Body of pancreas (tissue), 4 donors: ENCODE data around the gene STIMATE. TPM values are rescaled to one million over a fixed set of nuclear protein-coding genes. Genes with fewer than 3 reads are reported as not detected.

Source experiments
- ATAC-seq: fragments of 150-250 bp; one replicate; pipeline ENCODE4 v1.9.1; 2016
- DNase-seq, 4 donors: peaks; one replicate each; pipeline ENCODE4 v3.0.0-alpha.2; 2019
- H3K27ac ChIP-seq, 4 donors: fragments of 200-600 bp; sonication (generic); 1 replicate in 3 of 4; 2 replicates in 1 of 4; pipeline versions ENCODE4 v1.5.1 to v1.6.1; 2016 to 2019; ENCODE audit warnings: mild to moderate bottlenecking in 1 of 4, mixed read lengths in 1 of 4, moderate library complexity in 1 of 4
- H3K27me3 ChIP-seq, 2 donors: fragments of 200-600 bp; sonication (generic); one replicate each; pipeline ENCODE4 v1.6.0; 2016; ENCODE audit warnings: mild to moderate bottlenecking in 1 of 2
- H3K36me3 ChIP-seq, 2 donors: fragments of 200-600 bp; sonication (generic); replicated peaks in 1 of 2; 2 replicates each; pipeline ENCODE4 v1.5.1; 2016; ENCODE audit warnings: low read depth in 2 of 2; ENCODE audit not compliant: insufficient read depth in 1 of 2
- H3K4me1 ChIP-seq: fragments of 200-600 bp; sonication (generic); one replicate; pipeline ENCODE4 v1.6.0; 2016
- H3K4me3 ChIP-seq, 2 donors: fragments of 200-600 bp; sonication (generic); 1 replicate in 1 of 2; 2 replicates in 1 of 2; pipeline ENCODE4 v1.5.1; 2016 to 2019
- H3K9me3 ChIP-seq, 3 donors: fragments of 200-600 bp; sonication (generic); 1 replicate in 2 of 3; 2 replicates in 1 of 3; pipeline ENCODE4 v1.5.1; 2016
- CTCF ChIP-seq, 7 experiments: fragments of 450-650 bp in 4 of 7; fragments of 200-600 bp in 3 of 7; sonication (generic) in 3 of 7; IDR thresholded peaks; one replicate each; pipeline ENCODE4 v1.5.1; 2016 to 2019; ENCODE audit warnings: antibody characterized with exemption in 7 of 7
- POLR2A ChIP-seq, 3 donors: fragments of 450-650 bp; IDR thresholded peaks; one replicate each; pipeline ENCODE4 v1.6.1; 2016; ENCODE audit warnings: antibody characterized with exemption in 3 of 3, mild to moderate bottlenecking in 2 of 3
- WGBS, 2 donors: methylation state at CpG; one replicate each; pipeline ENCODE4 v1.1.5; 2017; 5-methylcytosine and 5-hydroxymethylcytosine counted together
- intact Hi-C: fragments of 100-400 bp; cut with DNase I; formaldehyde crosslinking; loops from one replicate; pipeline ENCODE4 v1.15.1; 2023
- total RNA-seq, 2 donors: library from RNA; depleted of rRNA; stranded (reverse); fragments of >200 nt; gene quantifications; one replicate each; pipeline ENCODE4 v1.1.0, GENCODE V29; 2016

STIMATE gene
- total RNA-seq: 10 to 100 TPM; 13.0 to 63.0 TPM

DNA sequence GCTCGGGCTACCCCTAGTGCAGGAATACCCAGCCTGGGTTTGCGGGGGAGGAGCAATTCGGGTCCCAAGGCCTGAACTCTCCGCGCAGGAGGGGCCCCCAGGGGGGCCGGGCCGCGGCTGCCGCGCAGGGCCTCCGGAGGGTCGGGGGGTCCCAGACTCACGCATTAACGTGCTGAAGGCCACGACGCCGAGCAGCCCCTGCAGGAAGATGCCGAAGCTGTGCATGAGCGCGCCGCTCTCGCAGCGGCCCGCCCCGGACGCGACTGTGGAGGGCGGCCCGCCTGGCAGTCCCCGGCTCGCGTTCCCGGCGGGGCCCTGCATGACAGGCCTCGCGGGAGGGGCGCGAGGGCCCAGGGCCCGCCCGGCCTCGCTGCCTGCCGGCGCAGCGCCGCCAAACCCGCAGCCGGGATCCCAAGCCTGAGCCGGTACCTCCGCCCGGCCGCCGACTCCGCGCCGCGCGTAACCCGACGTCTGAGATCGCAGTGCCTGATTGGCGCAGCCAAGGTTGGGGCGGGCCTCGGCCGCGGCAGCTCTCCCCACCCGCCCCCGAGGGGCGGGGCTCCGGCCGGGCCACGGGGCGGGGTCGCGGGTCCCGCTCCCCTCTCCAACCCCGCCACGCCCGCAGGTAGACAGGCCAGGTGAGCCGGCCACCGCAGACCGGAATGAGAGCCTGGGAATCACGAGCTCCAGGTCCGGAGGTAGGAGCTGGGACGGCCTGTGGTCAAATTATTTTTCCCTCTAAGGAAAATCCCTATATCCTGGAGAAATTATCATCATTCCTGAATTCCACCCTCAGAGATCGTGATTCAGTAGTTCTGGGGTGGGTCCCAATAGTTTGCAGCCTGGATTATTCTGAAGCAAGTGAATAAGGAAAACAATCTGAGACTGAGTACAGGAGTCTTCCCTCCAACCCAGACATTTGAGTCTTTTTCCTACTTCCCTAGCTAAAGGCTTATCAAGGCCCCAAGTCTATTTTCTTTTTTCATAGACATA lies at the start of gene STIMATE:
Gene STIMATE, minus strand, starts transcription at position 419 of the 993 bp plus-strand sequence. Its CDS starts 98 bp downstream, at position 321.
- ATAC-seq: peak; percentile 96
- WGBS, 2 donors: 0% methylated on average over 4 to 83 of the region's 85 CpGs
- intact Hi-C loops: no loop called here
- peaks cover 50% of the 10 kb centered on the region for H3K4me1 ChIP-seq
- no peaks in the 10 kb centered on the region for H3K9me3 ChIP-seq
- peak within 1 kb of the TSS; percentile 45 to 74 (median 56) for H3K27ac ChIP-seq
- no peaks in the 10 kb centered on the region for H3K36me3 ChIP-seq
- H3K27me3 ChIP-seq: no peaks in the 10 kb centered on the region
- TF ChIP-seq POLR2A (IDR thresholded peaks at IDR 0.05): peak; percentile 51 to 56 (median 51)
- TF ChIP-seq CTCF (IDR thresholded peaks at IDR 0.05): peak in 1 of 7 experiments; percentile 13
- DNase-seq: peak; percentile 89 to 94 (median 91)
- peak within 1 kb of the TSS; percentile 30 to 89 for H3K4me3 ChIP-seq

DNA sequence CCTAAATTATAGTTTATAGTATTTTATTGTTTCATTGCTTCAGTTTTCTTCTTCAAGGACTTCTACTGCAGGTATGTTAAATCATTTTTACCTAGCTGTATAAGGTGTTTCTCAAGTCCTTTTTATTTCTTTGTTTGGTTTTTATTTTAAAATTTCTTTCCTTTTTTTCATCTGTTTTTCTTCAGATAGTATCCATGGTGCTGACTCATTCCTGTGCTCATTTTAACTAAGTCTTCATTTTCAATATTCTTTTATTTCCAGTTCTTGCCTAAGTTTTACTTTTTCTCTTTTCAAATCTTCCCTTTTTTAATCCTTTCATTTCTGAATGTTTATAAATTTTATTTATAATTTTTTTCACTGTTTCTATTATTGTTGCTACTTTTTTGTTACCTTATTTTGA lies 42.3 kb upstream of the STIMATE start:
- TF ChIP-seq CTCF (IDR thresholded peaks at IDR 0.05): no peak
- no peak for TF ChIP-seq POLR2A (IDR thresholded peaks at IDR 0.05)
- DNase-seq (no peak), ATAC-seq (no peak)
- no peak overlapping the region for H3K27ac ChIP-seq
- intact Hi-C loops: loop anchor here (10.0 kb wide), 1 partner anchor 135 kb away; no protein-coding TSS in a partner anchor
- H3K4me3 ChIP-seq: no peak overlapping the region
- H3K36me3 ChIP-seq: peaks cover 0 to 1% of the 10 kb centered on the region in 2 donors
- no peaks in the 10 kb centered on the region for H3K4me1 ChIP-seq
- no peaks in the 10 kb centered on the region for H3K9me3 ChIP-seq
- no peaks in the 10 kb centered on the region for H3K27me3 ChIP-seq

- Histone ChIP-seq H3K27me3 (no peaks in the 10 kb centered on the region), H3K4me3 (no peak overlapping the region), H3K9me3 (no peaks in the 10 kb centered on the region), H3K4me1 (peaks cover 4% of the 10 kb centered on the region), H3K36me3 (no peaks in the 10 kb centered on the region), H3K27ac (no peak overlapping the region)
- ATAC-seq (peak; percentile 81), DNase-seq (peak; percentile 40 to 62 (median 58))
- peak; percentile 23 to 78 (median 69) for TF ChIP-seq CTCF (IDR thresholded peaks at IDR 0.05)
- TF ChIP-seq POLR2A (IDR thresholded peaks at IDR 0.05): no peak
- intact Hi-C loops: loop anchor here (10.0 kb wide), 1 partner anchor 140 kb away; no protein-coding TSS in a partner anchor
- 12 to 13% methylated on average over 8 of the region's 8 CpGs for WGBS, 2 donors
These were observed 37.5 kb upstream of the STIMATE start for GRCh38 chr3:52934630-52935530.

DNA sequence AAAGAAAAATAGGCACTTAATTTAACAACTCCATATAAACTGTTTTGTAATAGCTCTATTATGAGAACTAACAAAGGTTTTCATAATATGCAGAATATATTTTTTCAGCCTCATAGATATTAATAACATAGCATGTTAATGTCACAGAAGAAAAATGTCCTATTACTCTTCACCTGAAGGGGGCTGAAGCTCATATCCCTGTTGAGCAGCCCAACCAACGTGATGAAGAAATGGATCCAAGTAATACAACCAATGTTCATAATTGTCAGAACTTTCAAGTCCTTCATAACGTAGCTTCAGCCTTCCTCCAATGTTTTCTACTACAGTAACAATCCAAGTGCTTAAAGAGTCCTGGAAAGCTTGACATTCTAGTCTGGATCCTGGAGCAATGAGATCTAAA lies 34.5 kb upstream of the STIMATE start:
- no peaks in the 10 kb centered on the region for H3K9me3 ChIP-seq
- no peak for TF ChIP-seq CTCF (IDR thresholded peaks at IDR 0.05)
- no peak for TF ChIP-seq POLR2A (IDR thresholded peaks at IDR 0.05)
- no peak for DNase-seq
- no peaks in the 10 kb centered on the region for H3K27me3 ChIP-seq
- no peak for ATAC-seq
- H3K27ac ChIP-seq: no peak overlapping the region
- H3K4me3 ChIP-seq: no peak overlapping the region
- no peaks in the 10 kb centered on the region for H3K36me3 ChIP-seq
- 59 to 76% methylated on average over 2 of the region's 2 CpGs for whole genome bisulfite sequencing, 2 donors
- intact Hi-C loops: loop anchor here (2.0 to 10.0 kb wide), 2 partner anchors 105 to 143 kb away; no protein-coding TSS in a partner anchor
- H3K4me1 ChIP-seq: peaks cover 16% of the 10 kb centered on the region
